Stimulated activated CD4-positive, alpha-beta T cell treated with anti-CD3 and anti-CD28 coated beads, Interleukin-1b, Interleukin-23, amount 100 ng/mL, for 1 hour (primary cell): ENCODE measurements around the gene OTOF.
A peak's percentile ranks its signal among the peaks of the same experiment; 100 is the strongest.

Experiments
- DNase-seq, 2 donors: peaks; one replicate each; pipeline ENCODE4 v3.0.0-alpha.2; 2020; ENCODE audit warnings: low read depth in 2 of 2

The OTOF gene

DNA sequence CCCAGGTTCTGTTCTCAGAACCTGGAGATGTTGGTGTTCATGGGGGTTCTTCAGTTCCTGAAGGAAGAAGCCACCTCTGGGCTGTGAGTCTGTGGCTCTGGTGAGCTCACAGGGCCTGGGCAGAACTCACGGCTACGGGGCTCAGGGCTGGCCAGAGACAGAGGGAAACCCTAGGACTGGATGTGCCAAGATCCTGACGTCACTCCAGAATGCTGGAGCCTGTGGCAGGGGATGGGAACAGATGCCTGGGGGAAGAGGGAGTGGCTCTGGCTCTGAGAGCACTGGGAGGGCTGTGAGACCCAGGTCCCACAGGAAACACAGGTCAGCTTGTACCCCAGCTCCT, at the start of gene OTOF:
TSS of gene OTOF (minus strand) at position 214 of the 343 bp plus-strand sequence.
- no peak for DNase-seq

DNA sequence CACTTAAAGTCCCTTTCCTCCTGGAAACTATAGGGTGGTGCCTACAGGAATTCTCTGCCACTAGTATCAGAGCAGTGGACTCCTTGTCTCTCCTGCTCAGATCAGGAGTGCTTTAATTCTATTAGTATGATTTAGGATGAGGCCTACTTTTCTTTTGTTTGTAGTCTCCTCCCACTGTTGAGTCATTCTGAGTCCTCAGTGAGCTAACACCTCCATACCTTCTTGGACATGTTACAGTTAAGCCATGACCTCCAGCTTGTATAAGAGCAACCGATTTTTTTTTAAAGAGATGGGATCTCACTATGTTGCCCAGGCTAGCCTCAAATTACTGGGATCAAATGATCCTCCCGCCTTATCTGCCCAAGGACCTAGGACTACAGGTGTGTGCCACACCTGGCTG, 48.7 kb upstream of the OTOF start:
- DNase-seq = no peak

DNA sequence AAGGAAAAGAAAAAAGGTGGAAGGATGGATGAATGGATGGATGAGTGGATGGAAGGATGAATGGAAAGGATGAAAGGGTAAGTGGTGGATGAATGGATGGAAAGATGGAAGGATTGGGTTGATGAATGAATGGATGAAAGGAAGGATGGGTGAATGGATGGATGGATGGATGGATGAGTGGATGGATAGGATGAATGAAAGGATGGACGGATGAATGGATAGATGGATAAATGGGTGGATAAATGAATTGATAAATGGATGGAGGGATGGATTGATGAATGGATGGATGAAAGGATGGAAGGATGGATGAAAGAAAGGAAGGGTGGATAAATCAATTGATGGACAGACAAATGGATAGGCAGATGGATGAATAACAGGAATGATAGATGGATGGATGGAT, 48.2 kb upstream of the OTOF start:
- no peak for DNase-seq

DNA sequence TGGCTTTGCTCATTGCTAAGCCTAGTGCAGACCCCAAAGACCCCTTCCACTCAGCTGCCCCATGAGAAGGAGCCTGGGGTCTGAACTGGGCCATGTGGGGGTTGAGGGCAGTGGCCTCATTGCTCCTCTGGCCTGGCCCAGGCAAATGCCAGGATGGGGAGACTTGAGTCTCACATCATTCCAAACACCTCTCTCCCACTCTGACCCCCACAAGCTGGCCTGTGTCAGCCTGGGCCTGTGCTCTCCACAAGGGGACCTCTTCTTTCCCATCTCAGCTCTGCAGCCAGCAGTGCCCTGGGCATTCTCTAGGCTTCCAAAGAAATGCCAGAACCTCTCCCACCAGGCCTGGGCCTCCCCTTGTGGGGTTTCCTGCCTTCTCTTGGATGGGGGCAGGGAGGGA, 45.8 kb upstream of the OTOF start:
- DNase-seq = no peak

DNA sequence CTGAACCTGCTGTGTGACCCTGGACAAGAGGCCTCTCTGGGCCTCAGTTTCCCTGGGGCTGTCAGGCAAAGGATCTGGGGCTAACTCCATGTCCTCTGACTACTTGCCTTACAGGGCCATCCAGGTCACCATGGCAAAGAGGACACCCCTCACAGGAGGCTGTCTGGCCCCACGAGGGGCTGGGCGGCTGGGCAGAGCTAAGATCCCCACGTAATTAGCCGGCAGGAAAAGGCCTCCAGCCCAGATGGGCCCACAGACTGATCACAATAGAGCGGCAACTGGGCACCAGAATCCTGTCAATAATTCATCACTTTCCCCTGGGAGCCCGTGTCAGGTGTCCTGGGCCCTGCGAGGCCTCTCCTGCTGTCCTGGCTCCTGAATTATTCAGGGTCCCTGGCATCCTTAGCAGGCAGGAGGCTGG, 44.8 kb upstream of the OTOF start:
- DNase-seq = no peak

DNA sequence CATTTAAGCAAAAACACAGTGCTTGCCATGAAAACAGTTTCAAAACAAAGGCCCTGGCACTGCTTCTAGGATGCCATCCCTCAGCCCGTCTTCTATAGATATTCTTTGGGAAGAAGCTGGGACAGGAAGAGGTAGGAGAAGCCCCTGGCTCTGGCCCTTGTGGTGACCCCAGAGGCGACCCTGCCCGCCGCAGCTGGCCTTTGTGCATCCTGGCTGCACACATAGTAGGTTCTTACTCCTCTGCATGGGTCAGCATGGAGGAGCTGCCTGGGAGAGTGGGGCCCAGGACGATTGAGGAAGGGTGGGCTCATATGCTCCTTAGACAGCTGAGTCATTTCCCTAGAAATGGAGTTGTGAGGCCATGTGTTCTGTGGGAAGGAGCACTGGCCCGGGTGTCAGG, 44.4 kb upstream of the OTOF start:
- DNase-seq = no peak

DNA sequence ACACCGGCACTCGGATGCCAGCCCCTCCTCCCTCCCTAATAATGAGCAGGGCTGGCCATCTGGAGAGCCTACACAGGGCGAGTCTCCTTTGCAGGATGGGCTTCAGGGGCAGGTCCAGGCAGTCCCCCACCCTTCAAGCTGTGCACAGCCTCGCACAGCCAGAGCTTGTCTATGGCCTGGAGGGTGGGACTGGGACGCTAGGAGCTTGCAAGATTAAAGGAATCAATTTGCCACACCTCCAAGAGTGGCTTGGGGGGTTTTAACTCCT, 43.9 kb upstream of the OTOF start:
- DNase-seq = no peak

DNA sequence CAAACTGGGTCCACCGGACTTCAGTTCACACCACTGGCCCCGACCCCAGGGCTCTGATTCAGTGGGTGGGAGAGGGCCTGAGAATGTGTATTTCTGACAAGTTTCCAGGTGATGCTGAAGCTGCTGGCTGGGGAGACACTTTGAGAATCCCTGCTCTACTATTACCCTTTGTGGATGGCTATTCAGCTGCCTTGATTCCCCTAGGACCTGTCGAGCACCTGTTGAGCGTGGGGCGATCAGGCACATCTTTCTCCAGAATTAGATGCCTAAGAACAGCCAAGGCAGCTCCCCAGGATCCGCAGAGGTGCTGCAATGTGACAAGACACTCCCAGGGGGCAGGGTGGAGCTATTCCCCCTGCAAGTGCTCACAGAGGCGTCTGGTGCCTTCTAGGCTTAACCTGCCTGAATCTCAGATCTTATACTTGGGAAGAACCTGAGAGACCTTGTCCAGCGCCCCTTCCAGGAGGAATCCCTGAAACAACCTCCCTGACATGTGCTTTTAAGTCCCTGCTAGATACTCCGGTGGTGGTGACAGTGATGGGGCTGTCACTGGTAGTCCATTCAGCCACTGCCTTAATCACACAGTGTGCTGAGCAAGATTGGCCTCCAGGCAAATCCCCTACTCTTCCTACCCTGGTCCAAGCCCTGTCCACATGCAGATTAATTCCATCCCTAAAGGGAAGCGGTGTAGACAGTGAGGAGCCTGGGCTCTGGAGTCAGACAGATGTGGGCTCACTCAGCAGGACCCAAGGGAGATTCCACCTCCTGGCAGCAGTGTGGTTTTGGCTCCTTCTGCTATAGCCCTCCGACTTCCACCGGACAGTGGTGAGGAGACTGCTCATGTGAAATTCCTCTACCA, 43.4 kb upstream of the OTOF start:
- no peak for DNase-seq

DNA sequence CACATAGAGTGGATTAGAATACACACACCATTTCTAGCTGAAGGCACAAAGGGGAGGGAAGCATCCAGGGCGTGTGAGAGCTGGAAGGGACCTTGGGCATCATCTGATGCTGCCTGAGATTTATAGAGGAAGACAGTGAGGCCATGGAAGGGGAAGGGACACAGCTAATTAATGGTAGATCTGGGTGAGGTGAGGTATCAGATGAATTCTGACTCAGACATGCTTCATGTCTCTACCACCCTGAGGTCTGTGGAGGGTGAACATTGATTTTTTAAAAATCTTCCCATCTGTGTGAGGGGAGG, 42.2 kb upstream of the OTOF start:
- no peak for DNase-seq

DNA sequence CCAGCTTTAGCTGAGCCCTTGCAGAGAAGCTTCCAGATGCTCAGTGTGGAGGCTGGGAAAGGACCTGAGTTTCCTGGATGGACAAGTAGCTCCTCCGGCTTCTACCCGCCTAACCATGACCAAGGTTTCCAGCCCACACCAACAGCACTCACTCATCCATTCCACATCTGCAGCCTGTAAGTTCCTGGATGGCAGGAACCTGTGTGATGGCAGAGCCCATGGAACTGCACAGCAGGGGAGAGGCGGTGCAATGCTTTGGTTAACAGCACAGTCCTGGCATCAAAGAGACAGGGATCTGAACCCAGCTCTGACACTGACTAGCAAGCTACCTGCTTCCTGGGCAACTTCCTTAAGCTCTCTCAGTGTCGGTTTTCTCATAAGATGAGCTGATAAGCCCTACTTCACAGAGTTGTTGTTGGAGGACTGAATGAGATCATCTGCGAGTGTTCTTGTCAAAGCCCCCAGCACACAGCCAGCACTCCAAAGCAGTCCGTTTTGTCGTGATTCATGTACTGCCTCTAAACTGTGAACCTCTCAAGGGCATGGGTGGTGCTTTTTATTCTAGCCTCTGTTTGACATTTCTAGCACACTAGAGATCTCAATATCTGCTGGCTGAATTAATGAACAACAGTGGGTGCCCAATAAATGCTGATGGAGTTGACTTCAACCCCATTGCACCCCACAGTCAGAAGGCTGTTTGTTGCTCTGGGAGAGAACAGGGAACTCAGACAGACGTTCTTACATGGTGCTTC, 41.6 kb upstream of the OTOF start:
- no peak for DNase-seq

DNA sequence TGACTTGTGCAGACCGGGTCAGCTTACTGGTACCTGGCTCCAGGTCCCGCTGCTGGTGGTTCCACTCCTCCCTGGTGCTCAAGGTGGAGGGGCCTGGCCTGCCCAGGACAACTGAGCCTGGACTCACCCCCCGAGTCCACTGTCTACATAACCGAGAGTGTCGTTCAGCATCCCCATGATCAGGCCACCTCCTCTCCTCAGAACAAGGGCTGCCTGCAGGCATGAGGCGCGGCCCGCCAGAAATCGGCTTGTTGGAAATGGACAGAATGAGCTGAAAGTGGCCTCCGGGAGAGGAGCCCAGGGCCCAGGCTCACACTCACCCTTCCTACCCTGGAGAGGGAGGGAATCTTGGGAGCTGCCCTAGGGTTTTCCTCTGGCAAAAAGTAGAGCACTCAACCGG, 38.9 kb upstream of the OTOF start:
- no peak for DNase-seq

DNA sequence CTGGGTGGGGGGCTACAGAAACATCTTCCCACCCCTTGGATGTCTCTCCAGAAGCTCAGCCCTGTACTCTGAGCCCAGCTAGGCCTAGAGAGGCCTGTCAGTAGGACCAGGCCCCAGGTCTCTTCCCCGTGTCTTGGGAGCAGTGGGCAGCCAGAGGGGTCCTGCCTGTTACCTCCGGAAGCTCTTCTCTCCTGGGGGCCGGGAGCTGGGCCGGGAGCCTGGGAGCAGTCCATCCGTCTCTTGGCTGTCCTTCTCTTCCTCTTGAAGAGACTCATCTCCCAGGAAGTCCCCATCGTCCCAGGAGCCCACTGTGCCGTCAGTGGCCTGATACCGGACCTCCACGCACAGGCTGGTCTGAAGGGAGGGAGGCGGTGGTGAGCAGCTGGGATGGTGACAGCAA, 38.3 kb upstream of the OTOF start:
- no peak for DNase-seq

DNA sequence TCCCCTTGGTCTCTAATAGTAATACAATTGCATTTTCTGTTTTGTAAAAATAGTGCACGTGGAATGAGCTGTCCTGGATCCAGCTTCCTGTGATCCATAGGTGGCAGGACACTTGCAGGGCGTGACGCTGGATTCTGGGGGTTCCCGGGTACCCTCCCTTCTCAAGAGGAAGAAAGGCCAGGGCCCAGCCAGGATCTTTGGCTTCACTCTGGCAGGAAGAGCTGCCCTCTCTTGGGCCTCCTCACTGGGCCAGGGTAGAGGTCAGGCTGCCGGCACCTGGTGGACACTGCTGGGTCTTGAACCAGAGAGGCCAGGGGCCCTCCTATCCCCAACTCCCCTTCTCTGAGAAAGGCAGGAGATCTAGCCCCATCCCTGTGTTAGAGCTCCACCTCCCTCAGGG, 37.8 kb upstream of the OTOF start:
- DNase-seq = no peak

DNA sequence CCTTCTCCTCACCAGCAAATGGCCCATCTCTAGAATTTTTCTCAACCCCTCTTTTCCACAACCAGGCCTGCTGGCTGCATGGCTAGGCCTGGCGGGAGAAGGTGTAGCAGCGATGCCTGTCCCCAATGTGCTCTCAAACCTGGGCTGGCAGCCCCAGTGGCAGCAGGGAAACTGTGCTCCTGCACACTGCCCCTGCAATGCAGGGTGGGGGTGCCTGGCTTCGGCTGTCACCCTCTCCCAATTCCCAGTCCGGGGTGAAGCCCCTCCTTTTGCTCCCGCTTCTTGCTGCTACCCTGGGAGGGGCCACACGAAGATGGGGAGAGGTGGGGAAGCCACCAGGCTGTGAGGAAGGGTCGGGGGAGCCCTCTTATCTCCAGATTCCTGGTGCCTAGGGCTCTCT, 36.1 kb upstream of the OTOF start:
- DNase-seq = no peak

DNA sequence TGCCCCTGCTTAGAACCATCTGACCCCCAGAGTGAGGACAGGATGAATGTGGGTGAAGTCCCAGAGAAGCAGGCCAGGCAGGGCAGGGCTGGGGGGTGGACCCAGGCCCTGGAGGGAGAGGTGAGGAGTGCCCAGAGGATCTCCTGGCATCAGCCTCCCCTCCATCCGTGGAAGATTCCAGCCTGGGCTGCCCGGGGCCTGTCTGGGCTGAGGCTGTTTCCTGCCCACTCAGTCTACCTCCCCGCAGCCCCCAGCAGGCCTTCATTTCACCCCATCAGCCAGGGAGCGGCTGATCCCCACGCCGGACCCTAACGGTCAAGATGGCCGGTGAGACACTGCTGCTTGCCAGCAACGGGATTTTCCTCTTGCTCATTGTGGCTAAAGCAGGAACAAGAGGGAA, 35.3 kb upstream of the OTOF start:
- no peak for DNase-seq

DNA sequence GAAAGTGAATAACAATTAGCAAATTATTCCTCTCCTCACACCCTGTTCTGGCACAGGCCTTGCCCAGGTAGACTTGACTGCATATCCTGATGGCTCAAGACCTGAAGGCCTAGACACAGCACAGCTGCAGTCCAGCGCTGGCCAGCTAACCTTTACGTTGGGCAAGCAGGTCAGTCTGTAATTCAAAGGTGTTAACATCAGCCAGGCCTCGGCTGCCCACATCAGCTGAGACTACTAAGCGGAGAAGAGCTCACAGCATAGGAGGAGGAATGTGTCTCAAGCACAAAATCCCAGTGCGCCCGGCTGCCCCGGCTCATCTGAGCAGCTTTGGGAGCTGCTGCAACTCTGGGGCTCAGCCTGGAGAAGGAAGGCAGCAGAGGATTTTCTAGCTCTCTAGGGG, 33.5 kb upstream of the OTOF start:
- no peak for DNase-seq

DNA sequence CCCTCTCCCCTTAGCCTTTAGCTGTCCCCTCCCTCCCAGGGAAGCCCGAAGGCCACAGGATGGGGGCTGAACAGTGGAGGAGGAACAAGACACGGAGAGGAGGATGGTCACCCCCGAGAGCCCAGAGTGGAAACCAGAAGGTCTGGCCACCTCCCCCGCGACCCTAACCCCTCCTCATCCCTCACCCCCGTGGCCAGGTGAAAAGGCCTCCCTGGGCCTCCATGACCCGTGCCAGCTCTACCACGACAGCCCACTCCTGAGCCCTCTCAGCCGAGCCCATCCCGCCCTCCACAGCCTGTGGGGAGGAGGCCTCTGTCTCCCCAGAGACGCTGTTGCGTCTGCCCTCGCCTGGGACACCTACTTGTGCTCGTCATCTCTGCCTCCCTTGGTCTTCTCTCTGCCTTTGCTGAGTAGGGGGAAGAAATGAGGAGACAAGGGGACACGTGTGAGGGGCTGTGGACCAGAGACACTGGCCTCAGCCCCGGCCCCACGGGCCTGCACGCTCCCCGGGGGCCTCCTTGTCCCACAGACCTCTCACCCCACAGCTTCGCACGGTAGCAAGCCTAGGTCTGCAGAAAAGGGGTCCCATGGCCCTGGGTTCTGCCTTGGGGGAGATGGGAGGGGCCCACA, 32.5 kb upstream of the OTOF start:
- DNase-seq = no peak

DNA sequence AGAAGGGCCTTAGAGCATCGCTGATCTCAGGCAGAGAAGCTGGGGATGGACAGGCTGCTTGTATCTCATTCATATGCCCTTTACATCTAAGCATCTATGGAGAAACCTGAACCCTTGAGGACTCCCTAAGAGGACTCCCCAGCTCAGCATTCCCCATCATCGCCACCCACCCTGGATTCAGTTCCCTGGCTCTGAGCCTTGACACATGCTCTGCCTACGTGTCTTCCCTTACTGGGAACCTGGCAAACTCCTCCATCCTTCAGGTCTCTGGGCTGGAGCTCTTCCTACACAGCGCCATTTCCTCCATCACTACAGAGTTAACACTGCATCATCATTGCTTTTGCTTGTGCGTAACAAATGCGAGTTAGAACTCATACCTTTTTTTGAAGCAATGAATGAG, 31.2 kb upstream of the OTOF start:
- DNase-seq = no peak

DNA sequence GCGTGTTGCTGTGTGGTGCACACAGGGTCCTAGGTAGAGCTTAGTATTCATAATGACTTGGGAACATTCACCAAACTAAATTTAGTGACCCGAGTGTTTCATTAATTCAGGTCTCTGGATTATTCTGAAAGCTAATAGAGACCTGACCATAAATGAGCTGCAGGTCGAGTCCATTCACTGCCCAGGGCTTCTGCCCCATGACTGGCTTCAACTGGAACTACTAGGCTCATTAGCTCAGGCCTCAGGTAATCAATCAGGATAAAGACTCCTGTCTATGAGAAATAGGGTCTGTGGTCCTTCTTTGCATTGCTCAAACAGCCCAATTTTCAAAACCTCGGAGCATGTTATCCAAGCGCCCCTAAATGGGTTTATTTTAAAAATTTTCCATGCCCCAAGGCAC, 30.0 kb upstream of the OTOF start:
- no peak for DNase-seq

DNA sequence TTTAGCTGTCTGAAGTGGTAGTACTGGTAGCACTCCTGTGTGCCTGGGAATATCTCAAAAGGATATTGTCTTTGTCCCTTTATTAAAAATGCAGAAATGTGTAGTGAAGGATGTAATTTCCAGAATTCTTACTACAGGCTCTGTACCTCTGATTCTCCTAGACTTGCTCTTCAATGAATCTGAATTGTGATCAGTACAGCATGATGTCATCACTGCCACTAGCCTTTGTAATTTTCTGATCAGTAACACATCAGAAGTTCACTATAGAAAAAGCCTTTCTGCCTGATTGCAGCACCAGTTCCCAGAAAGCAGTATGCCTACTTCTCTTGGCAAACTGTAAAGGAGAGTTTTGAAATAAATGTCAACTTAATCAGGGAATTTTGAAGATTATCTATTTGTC, 29.2 kb upstream of the OTOF start:
- DNase-seq = no peak

DNA sequence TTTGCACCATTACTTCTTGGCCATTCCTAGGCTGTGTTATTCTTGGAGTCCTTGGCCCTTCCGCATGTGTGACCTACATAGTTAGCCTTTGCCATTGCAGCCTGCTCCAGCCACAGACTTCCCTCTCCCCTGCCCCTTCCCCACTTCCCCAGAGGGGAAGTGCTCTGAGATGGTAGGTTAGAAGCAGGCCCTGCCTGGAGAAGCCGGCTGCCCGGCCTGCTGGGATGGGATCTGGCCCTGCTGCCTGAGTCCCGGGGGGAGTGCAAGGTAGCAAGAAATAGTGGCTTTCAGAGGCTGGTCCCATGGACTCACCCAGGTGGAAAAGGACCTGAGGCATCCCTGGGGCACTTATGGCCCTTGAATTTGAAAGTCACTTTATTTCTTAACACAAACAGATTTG, 28.4 kb upstream of the OTOF start:
- DNase-seq = no peak

DNA sequence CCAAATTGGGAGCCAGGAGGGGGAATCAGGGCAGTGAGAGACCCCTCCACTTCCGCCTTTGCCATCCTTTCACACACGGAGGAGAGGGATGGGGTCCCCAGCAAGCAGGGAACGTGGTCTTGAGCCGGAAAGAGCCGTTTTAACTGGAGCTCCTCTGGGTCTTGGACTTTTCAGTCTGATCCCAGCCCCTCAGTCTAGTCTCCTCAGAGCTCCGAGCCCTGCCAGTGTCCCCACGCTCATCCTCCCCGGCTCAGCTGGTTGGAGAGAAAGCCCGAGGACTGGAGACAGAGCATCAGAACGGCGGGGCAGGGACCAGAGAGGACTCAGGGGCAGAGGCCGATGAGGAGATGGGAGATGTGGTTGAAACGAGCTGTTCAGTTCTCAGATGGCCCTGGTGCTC, 26.1 kb upstream of the OTOF start:
- no peak for DNase-seq

DNA sequence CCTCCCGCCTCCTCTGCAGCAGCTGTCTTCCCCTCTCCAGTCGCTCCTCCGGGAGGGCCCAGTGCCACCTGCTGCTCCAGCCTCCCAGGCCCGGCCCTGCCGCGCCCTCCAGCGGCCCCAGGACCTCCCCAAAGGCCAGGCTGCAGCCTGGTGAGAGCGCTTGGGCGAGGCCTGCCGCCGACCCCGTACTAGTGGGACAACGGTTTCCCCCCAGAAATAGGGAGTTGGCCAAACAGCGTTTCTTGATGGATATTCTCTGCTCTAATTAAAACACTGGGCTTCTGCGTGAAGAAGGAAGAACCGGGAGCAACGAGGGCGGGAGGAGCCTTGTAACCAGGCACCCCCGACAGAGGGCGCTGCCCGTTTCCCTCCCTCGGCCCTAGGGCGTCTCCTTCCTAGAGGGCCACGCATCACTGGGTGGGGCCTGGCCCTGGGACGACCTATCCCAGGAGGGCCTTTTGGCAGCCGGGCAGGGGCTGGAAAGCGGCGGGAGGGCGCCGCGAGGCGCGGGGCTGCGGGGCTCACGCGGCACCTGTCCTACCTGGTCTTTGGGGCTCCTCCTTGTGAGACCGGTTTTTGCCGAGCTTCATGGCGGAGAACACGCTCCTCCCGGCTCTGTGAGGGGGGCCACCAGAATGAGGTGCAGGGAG, 25.4 kb upstream of the OTOF start:
- DNase-seq = peak; percentile 40 to 74
